Prostate gland (tissue), 2 donors: ENCODE measurements around the gene HDAC4.

Experiments
- CTCF ChIP-seq, 4 experiments: fragments of 200-600 bp in 2 of 4; fragments of 450-650 bp in 2 of 4; sonication (generic) in 2 of 4; IDR thresholded peaks; 1 replicate in 3 of 4; 2 replicates in 1 of 4; pipeline ENCODE4 v1.5.1; 2016 to 2019; ENCODE audit warnings: antibody characterized with exemption in 4 of 4, mild to moderate bottlenecking in 2 of 4, moderate library complexity in 2 of 4
- POLR2A ChIP-seq: fragments of 450-650 bp; IDR thresholded peaks from one replicate; pipeline ENCODE4 v1.6.1; 2016; ENCODE audit warnings: antibody characterized with exemption, mild to moderate bottlenecking

- TF ChIP-seq CTCF (IDR thresholded peaks at IDR 0.05) (no peak), POLR2A (no peak)
Observed at GRCh38 chr2:239259173-239259572, 141.6 kb downstream of the HDAC4 start.
